ENCODE data around the gene OR52N2. TPM values are rescaled to one million over a fixed set of nuclear protein-coding genes. Genes with fewer than 3 reads are reported as not detected.

OR52N2 gene
- total RNA-seq (2014; rRNA removed; shearing (Covaris generic)), result not detected in 2 replicates

GRCh38 chr11:5808500-5809121, at the start of gene OR52N2:
OR52N2 (plus strand) TSS chr11:5808924; CDS start chr11:5820336, 11,412 bp downstream.
- Histone ChIP-seq H3K27me3 (ENCODE audit: control insufficient read depth, insufficient read depth, low read length) (no peaks in the 10 kb centered on the region), H3K36me3 (replicated peaks; ENCODE audit: control insufficient read depth, insufficient read depth, low read length) (no peaks in the 10 kb centered on the region), H3K4me3 (ENCODE audit: insufficient read depth, low read depth, low read length) (peak within 1 kb of the TSS; percentile 55)
- peak; percentile 16 for DNase-seq

DNA sequence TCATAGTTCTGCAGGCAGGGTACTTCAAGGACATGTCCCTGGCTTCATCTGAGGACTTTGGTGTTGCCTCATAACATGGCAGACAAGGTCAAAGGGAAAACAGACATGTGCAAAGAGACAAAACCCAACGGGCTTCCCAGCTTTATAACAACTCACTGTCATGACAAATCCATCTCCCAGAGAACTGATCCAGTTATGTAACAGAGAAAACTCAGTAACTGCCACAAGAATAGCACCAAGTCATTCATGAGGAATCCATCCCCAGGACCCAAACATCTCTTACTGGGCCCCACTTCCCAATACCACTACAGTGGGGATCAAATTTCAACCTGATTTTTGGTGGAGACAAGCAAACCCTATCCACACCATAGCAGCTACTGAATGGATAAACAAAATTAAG, 41.7 kb upstream of the OR52N2 start:
- no peak overlapping the region for H3K4me3 ChIP-seq (ENCODE audit: insufficient read depth, low read depth, low read length)
- no peaks in the 10 kb centered on the region for H3K27me3 ChIP-seq (ENCODE audit: control insufficient read depth, insufficient read depth, low read length)
- DNase-seq, result no peak
- no peaks in the 10 kb centered on the region for H3K36me3 ChIP-seq (replicated peaks; ENCODE audit: control insufficient read depth, insufficient read depth, low read length)

GRCh38 chr11:5783255-5783654, 25.5 kb upstream of the OR52N2 start, which contains the start of gene OR52N5:
OR52N5 (minus strand) TSS chr11:5783355; CDS start chr11:5778634, 4,721 bp downstream.
- no peak for DNase-seq
- Histone ChIP-seq H3K27me3 (ENCODE audit: control insufficient read depth, insufficient read depth, low read length) (no peaks in the 10 kb centered on the region), H3K36me3 (replicated peaks; ENCODE audit: control insufficient read depth, insufficient read depth, low read length) (no peaks in the 10 kb centered on the region), H3K4me3 (ENCODE audit: insufficient read depth, low read depth, low read length) (no peak within 1 kb of the TSS)

DNA sequence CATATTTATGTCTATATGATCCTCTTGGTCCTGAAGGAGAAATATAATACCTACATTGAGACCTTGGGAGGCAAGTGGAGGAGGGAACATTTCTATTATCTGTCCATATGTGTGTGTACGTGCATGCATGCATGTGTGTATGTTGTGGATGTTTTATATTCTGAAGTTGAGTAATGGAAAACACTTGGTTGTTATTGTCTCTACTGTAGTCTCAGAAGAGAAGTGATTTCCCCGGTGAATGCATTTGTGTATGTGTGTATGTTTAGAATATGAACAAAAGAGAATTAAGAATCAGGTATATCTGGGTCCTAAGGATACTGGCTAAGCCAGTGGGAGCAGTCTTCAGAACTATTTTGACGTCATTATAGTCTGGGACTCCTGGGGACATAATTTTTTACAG, 17.6 kb upstream of the OR52N2 start, which contains the start of gene OR52N1:
Gene OR52N1 (minus strand): TSS at position 101 of the 400 bp plus-strand sequence. CDS start 2,449 bp downstream, outside the sequence.
- H3K27me3 ChIP-seq (ENCODE audit: control insufficient read depth, insufficient read depth, low read length), result no peaks in the 10 kb centered on the region
- H3K4me3 ChIP-seq (ENCODE audit: insufficient read depth, low read depth, low read length), result no peak within 1 kb of the TSS
- no peaks in the 10 kb centered on the region for H3K36me3 ChIP-seq (replicated peaks; ENCODE audit: control insufficient read depth, insufficient read depth, low read length)
- DNase-seq, result no peak

DNA sequence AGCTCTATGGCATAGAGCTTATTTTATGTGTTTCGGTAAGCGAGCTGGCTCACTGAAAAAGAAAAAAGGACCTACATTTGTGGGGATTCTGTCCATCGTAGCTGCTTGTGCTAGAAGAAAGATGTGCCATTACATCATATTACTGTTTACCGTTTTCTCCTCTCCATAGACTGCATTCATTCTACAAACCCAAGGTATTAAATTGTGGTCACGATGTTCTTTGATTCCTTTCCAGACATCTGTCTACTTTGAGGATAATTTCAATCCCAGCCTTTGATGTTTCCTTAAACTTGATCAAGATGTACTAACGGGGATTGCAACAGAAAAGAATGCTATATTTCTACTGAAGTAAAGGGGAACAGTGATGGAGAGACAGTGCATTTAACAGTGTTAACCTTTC, 12.2 kb upstream of the OR52N2 start:
- no peaks in the 10 kb centered on the region for H3K36me3 ChIP-seq (replicated peaks; ENCODE audit: control insufficient read depth, insufficient read depth, low read length)
- H3K27me3 ChIP-seq (ENCODE audit: control insufficient read depth, insufficient read depth, low read length), result no peaks in the 10 kb centered on the region
- no peak overlapping the region for H3K4me3 ChIP-seq (ENCODE audit: insufficient read depth, low read depth, low read length)
- DNase-seq, result no peak

DNA sequence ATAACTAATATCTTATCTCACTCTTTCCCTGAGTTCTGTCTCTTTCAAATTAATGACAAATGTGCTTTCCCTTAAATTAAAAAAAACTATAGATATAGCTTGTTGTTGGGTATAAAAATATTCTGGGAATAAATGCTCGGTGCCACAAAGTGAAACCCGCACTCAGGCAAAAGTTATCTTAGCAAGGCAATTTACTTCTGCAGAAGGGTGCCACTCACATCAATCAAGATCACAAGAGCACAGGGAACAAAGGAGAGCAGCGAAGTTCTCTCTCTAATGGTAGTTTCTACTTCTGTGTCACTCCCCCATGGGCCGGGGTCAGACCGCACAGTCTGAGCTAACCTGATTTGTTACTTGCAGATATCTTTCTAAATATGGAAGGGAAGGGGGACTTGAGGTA, 4.7 kb upstream of the OR52N2 start:
- DNase-seq, result no peak
- no peaks in the 10 kb centered on the region for H3K36me3 ChIP-seq (replicated peaks; ENCODE audit: control insufficient read depth, insufficient read depth, low read length)
- no peak overlapping the region; the same call in 1 of the 2 replicates for H3K4me3 ChIP-seq (ENCODE audit: insufficient read depth, low read depth, low read length)
- no peaks in the 10 kb centered on the region for H3K27me3 ChIP-seq (ENCODE audit: control insufficient read depth, insufficient read depth, low read length)

DNA sequence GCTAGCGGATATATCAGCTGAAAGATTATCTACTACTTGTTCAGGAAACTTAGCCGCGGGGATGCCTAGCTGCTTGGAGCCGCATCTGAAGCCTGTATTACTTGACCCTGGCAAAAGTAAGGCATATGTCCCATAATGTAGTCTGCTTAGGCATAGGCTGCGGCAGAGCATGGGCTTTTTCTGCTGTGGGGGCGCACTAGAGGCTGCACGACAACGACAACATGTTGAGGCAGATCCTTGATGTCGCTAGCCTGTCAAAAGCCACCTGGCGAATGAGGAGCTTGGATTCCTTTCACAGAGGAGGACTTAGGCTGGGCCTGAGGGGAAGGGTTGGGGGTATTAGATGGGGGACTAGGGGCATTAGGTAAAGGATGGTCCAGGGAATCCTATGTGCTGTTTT, 1.1 kb upstream of the OR52N2 start:
- H3K4me3 ChIP-seq (ENCODE audit: insufficient read depth, low read depth, low read length), result no peak overlapping the region
- DNase-seq, result no peak
- H3K36me3 ChIP-seq (replicated peaks; ENCODE audit: control insufficient read depth, insufficient read depth, low read length), result no peaks in the 10 kb centered on the region
- no peaks in the 10 kb centered on the region for H3K27me3 ChIP-seq (ENCODE audit: control insufficient read depth, insufficient read depth, low read length)

GRCh38 chr11:5809122-5809519, 397 bp downstream of the OR52N2 start:
- DNase-seq, result no peak
- Histone ChIP-seq H3K27me3 (ENCODE audit: control insufficient read depth, insufficient read depth, low read length) (no peaks in the 10 kb centered on the region), H3K36me3 (replicated peaks; ENCODE audit: control insufficient read depth, insufficient read depth, low read length) (no peaks in the 10 kb centered on the region), H3K4me3 (ENCODE audit: insufficient read depth, low read depth, low read length) (peak overlapping the region; percentile 55)

DNA sequence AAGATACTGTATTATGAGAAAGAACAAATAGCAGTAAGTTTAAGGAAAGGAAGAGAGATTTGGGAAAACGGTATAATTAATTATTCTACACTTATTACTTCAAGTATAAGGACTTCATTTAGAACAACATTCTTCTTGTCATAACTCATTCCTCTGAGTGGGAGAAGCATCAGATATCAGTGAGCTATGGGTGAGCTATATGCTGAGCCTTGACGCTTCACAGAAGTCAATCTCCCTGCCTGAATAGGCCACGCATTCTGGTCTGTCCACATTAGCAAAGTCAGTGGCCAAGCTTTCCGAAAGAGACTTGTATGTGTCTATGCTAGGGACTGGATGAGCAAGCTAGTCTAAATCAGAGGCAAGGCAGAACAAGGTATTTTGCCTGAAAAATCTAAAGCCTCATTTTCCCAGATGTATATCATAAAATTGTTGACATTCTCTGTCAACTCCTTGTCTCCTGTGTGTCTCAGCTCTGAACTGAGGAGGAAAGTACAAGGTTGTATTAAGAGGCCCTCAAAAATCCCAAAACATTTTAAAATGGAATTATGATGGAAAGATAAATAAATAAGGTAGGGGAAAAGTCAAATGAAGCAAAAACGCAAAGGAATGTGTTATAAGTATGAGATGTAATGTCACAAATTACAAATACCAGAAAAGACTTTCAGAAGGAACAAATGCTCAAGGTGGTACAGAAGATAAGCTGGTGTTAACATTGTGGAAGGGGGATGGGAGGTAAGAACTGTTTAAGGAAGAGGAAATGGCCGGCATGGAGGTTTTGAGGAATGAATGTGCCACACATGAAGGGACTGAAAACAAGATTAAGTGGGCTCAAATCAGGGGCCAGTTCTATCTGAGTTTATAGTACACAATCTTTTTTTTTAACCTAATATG, 1.4 kb downstream of the OR52N2 start:
- H3K4me3 ChIP-seq (ENCODE audit: insufficient read depth, low read depth, low read length), result no peak overlapping the region
- no peaks in the 10 kb centered on the region for H3K36me3 ChIP-seq (replicated peaks; ENCODE audit: control insufficient read depth, insufficient read depth, low read length)
- no peak for DNase-seq
- H3K27me3 ChIP-seq (ENCODE audit: control insufficient read depth, insufficient read depth, low read length), result no peaks in the 10 kb centered on the region

GRCh38 chr11:5815534-5815933, 6.8 kb downstream of the OR52N2 start:
- no peaks in the 10 kb centered on the region for H3K27me3 ChIP-seq (ENCODE audit: control insufficient read depth, insufficient read depth, low read length)
- H3K4me3 ChIP-seq (ENCODE audit: insufficient read depth, low read depth, low read length), result no peak overlapping the region
- DNase-seq, result no peak

GRCh38 chr11:5818245-5818886, 9.6 kb downstream of the OR52N2 start:
- Histone ChIP-seq H3K27me3 (ENCODE audit: control insufficient read depth, insufficient read depth, low read length) (no peaks in the 10 kb centered on the region), H3K4me3 (ENCODE audit: insufficient read depth, low read depth, low read length) (no peak overlapping the region), H3K36me3 (replicated peaks; ENCODE audit: control insufficient read depth, insufficient read depth, low read length) (no peaks in the 10 kb centered on the region)
- DNase-seq, result no peak

More at GRCh38 chr11:5815534-5815933, 6.8 kb downstream of the OR52N2 start:
- H3K36me3 ChIP-seq (replicated peaks; ENCODE audit: control insufficient read depth, insufficient read depth, low read length), result no peaks in the 10 kb centered on the region

DNA sequence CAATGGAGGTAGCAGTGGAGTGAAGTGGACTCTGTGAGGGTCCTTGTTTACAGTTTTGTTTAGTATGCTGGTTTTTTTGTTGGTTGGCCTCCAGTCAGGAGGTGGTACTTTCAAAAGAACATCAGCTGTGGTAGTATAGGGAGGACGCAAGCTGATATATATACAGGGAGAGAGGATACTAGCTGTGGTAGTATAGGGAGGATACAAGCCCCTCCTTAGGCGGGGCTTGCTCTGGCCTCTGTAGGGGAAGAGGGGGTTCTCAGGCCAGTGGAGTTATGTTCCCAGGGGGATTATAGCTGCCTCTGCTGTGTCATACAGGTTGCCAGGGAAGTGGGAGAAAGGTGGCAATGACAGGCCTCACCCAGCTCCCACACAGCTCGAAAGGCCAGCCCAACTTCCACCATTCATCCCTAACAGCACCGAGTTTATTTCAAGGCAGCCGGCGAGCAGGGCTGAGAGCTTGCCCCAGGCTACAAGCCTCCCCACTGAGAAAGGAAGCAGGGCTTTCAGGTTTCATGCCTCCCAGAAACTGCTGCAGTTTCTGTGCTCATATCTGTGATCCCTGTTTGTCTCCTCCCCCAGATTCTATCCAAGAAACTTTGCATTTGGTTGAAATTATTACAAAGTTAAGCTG, 22.6 kb downstream of the OR52N2 start:
- Histone ChIP-seq H3K36me3 (replicated peaks; ENCODE audit: control insufficient read depth, insufficient read depth, low read length) (no peaks in the 10 kb centered on the region), H3K4me3 (ENCODE audit: insufficient read depth, low read depth, low read length) (no peak overlapping the region), H3K27me3 (ENCODE audit: control insufficient read depth, insufficient read depth, low read length) (no peaks in the 10 kb centered on the region)
- DNase-seq, result no peak

GRCh38 chr11:5833446-5833845, 24.7 kb downstream of the OR52N2 start:
- no peak overlapping the region for H3K4me3 ChIP-seq (ENCODE audit: insufficient read depth, low read depth, low read length)
- no peaks in the 10 kb centered on the region for H3K36me3 ChIP-seq (replicated peaks; ENCODE audit: control insufficient read depth, insufficient read depth, low read length)
- DNase-seq, result no peak
- no peaks in the 10 kb centered on the region for H3K27me3 ChIP-seq (ENCODE audit: control insufficient read depth, insufficient read depth, low read length)

GRCh38 chr11:5837695-5838094, 29.0 kb downstream of the OR52N2 start:
- no peaks in the 10 kb centered on the region for H3K27me3 ChIP-seq (ENCODE audit: control insufficient read depth, insufficient read depth, low read length)
- no peaks in the 10 kb centered on the region for H3K36me3 ChIP-seq (replicated peaks; ENCODE audit: control insufficient read depth, insufficient read depth, low read length)

More at GRCh38 chr11:5837695-5838094, 29.0 kb downstream of the OR52N2 start:
- H3K4me3 ChIP-seq (ENCODE audit: insufficient read depth, low read depth, low read length), result no peak overlapping the region
- DNase-seq, result no peak

All from H7 (cell line).